Gastrocnemius medialis (tissue), 4 donors: ENCODE measurements around the gene RANBP17.

ENCODE experiments used
- POLR2A ChIP-seq, 2 donors: fragments of 450-650 bp; IDR thresholded peaks; one replicate each; pipeline ENCODE4 v1.6.1; 2017; ENCODE audit warnings: antibody characterized with exemption in 2 of 2, mild to moderate bottlenecking in 2 of 2, moderate library complexity in 2 of 2
- TF ChIP-seq, protein P1 (sequence below), 5 experiments: fragments of 450-650 bp in 3 of 5; fragments of 200-600 bp in 2 of 5; sonication (generic) in 2 of 5; IDR thresholded peaks in 4 of 5; conservative IDR thresholded peaks in 1 of 5; 1 replicate in 4 of 5; 2 replicates in 1 of 5; pipeline ENCODE4 v1.5.1; 2016 to 2019; ENCODE audit warnings: antibody characterized with exemption in 5 of 5, mild to moderate bottlenecking in 3 of 5, moderate library complexity in 3 of 5

DNA sequence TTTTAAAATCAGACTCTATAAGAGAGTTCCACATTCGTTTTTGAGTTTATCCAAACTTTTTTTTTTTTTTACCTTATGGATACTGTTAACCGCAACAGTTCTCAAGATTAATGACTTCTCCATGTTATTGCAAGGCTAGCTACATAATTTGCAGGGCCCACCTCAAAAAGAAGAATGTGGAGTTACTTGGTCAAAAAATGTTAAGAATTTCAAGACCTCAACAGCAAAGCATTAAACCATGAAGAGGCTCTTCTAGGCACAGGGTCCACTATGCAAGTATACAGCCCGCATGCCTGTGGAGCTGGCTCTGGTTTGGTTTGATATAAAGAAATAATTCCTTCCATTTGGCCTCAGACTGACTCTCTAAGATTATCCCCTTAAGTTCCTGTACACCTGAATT lies 313.9 kb downstream of the RANBP17 start:
- TF ChIP-seq, protein P1, sequence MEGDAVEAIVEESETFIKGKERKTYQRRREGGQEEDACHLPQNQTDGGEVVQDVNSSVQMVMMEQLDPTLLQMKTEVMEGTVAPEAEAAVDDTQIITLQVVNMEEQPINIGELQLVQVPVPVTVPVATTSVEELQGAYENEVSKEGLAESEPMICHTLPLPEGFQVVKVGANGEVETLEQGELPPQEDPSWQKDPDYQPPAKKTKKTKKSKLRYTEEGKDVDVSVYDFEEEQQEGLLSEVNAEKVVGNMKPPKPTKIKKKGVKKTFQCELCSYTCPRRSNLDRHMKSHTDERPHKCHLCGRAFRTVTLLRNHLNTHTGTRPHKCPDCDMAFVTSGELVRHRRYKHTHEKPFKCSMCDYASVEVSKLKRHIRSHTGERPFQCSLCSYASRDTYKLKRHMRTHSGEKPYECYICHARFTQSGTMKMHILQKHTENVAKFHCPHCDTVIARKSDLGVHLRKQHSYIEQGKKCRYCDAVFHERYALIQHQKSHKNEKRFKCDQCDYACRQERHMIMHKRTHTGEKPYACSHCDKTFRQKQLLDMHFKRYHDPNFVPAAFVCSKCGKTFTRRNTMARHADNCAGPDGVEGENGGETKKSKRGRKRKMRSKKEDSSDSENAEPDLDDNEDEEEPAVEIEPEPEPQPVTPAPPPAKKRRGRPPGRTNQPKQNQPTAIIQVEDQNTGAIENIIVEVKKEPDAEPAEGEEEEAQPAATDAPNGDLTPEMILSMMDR (IDR thresholded peaks at IDR 0.05 in 4 of 5, conservative IDR thresholded peaks at IDR 0.05 in 1 of 5), result no peak
- no peak for TF ChIP-seq POLR2A (IDR thresholded peaks at IDR 0.05)
